ENCODE data around the gene ROBO1. TPM values are rescaled to one million over a fixed set of nuclear protein-coding genes. Genes with fewer than 3 reads are reported as not detected.
A peak's percentile ranks its signal among the peaks of the same experiment; 100 is the strongest.

ROBO1 gene
- total RNA-seq, 1 experiment from 2014 or later: 14.2 TPM

GRCh38 chr3:79162653-79163052 is 605.1 kb downstream of the ROBO1 start:
- DNase-seq (ENCODE audit: low read depth): no peak

- DNase-seq (ENCODE audit: low read depth): peak; percentile 59
Measured at GRCh38 chr3:79161941-79162340, 605.9 kb downstream of the ROBO1 start.

DNA sequence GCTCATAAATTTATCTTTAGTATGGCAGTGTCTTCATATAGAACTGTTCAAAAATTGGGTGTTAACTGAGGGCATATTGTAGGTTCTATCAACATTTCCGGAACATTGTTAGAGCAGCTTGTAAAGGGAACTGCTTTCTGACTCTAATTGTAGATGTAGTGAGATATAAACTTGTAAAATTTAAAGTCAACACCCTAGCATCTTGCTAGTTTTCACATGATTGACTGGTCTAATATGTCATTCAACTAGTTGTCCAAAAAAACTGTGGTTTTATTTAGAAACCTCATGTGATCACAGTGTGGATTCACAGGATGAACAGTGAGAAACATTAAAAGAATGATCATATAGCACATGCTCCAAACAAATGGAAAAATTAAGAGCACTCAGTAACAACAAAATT is 607.4 kb downstream of the ROBO1 start:
- no peak for DNase-seq (ENCODE audit: low read depth)

DNA sequence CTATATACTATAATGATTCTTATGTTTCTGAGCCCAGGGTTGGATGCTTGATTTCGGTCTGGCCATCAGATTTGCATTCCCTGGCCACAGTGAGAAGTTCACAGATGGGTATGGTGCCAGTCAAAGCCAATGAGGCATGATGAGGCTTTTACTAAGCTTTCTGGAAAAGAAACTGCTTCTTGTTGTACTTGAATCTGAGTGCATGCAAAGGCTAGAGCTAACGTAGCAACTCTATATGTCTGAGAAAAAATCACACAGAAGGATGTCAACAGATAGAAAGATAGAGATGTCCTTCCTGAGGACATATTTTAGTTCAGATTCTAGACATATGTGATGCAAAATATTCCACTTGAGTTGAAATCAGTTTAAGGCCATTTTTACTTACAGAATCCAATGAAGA is 608.1 kb downstream of the ROBO1 start:
- no peak for DNase-seq (ENCODE audit: low read depth)

GRCh38 chr3:79157191-79157590 is 610.6 kb downstream of the ROBO1 start:
- no peak for DNase-seq (ENCODE audit: low read depth)

DNA sequence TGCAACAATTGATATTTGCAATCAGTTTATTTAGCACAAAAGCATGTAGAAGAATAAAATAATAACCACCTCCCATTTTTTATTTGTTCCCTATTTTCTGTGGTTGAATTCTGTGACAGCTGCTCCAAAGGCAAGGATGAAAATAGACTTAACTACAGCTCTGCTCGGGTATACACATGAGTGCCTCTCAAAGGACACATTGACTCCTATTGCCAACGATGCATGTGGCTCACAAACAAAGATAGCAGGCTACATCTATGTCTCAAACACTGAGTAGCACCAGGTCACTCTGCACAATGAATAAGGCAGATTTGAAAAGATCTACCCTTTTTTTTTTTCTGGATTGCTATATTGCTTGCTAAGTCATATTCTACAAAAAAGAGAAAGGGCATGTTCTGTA is 612.9 kb downstream of the ROBO1 start:
- DNase-seq (ENCODE audit: low read depth): no peak

- DNase-seq (ENCODE audit: low read depth): peak; percentile 7
Measured at GRCh38 chr3:79148786-79149185, 619.0 kb downstream of the ROBO1 start.

DNA sequence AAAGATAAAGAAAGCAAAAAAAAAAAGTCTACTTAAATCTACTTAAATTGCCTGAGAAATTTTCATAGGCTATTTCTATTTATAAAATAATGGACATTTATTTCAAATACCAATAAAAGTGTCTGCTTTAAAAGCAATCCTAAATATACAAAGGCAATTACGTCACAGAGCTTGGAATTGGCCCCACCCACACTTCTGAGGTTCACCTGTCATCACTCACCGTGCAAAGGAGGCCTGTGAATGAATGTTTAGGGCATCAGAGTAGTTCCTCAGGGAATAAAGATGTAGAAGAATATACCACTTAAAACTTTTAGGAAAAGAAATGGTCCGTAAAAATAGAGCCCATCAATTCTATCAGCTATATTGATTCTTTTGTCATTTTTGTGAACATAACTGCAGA is 621.8 kb downstream of the ROBO1 start:
- no peak for DNase-seq (ENCODE audit: low read depth)

DNA sequence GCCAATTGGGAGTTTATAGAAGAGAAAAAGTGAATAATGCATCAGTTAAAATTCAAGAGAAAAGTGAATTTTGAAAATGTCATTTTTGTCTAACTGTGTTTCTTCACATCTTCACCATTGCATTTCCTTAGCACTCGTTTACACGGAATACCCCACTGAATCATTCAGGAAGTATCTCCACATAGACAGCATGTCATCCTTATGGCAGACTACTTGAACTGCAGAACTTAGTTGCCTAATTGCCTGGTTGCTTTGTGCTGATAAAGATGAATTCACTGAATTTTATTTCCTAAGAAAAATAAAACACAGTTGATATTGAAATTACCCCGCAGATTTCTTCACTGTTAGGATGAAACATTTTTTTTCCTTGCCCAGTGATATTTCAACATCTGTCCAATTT is 627.1 kb downstream of the ROBO1 start:
- peak; percentile 36 for DNase-seq (ENCODE audit: low read depth)

GRCh38 chr3:79139395-79140068 is 628.3 kb downstream of the ROBO1 start:
- peak; percentile 70 for DNase-seq (ENCODE audit: low read depth)

GRCh38 chr3:79125313-79125984 is 642.3 kb downstream of the ROBO1 start:
- DNase-seq (ENCODE audit: low read depth): no peak

DNA sequence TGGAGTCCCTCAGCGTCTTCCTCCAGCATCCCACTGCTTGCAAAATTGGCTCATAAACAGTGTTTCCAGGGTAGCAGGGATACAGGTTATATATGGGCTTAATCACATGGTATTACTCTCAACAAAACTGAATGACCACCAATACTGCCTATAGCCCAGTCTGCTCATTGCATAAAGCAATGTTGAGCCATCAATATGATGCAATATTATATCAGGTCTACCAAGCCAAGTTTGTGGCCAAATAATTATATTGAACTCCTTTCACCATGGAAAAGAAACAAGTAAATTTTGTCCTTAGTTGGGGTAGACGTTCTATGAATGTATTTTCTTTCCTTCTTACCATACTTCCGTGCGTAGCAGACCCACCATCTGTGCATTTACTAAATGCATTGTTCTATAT is 652.3 kb downstream of the ROBO1 start:
- DNase-seq (ENCODE audit: low read depth): no peak

DNA sequence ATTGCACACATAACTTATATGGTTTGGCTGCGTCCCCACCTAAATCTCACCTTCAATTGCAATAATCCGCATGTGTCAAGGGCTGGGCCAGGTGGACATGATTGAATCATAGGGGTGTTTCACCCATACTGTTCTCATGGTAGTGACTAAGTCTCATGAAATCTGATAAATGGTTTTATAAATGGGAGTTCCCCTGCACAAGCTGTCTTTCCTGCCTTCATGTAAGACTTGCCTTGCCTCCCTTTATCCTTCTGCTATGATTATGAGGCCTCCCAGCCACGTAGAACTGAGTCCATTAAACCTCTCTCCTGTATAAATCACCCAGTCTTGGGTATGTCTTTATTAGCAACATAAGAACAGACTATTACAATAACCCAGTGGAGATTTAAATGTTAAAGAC is 653.9 kb downstream of the ROBO1 start:
- peak; percentile 1 for DNase-seq (ENCODE audit: low read depth)

DNA sequence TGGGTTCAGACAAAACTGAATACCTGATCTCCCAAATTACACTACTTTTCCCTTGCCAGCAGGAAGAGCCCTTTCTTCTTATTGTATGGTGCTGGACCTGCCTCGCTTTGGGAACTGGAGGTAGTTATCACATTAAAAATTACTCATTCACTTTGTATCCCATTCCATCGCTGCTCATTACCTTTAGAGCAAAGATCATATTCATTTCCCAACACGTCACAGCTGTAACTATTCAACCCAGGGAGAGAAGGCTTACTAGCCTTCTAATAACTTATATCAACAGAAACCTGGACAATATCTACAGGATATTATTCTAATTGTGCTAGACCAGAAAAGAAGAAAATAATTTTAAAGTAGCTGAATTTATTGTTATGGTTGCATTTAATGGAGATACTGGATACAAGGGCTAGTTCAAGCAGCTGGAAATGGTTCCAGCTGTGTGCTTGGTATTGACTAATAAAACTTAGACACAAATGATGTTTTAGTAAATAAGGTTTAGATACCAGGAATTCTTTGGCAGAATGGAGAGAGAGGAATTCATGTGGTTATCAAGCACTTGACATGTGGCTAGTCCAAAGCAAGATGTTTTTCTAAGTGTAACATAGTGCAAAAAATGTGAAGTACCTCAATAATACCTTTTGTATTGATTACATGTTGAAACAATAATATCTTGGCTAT is 656.3 kb downstream of the ROBO1 start:
- DNase-seq (ENCODE audit: low read depth): no peak

DNA sequence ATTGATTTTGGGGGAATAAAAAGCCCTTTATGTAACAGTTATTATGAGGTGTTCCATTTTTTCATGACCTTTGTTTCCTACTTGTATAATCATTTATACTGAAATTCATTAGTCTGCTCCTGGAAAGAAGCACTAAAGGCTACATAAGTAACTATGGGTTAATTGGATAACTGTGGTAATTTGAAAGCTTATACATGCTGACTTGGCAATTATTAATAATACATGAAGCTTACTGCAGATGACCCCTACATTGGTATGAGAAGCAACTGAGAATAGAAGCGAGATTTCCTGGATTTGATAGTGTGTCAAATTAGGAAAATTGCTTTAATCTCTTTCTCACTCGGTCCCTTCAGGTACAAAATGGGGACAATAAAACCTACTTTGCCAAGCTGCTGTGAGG is 658.0 kb downstream of the ROBO1 start:
- DNase-seq (ENCODE audit: low read depth): no peak

- DNase-seq (ENCODE audit: low read depth): no peak
Measured at GRCh38 chr3:79103307-79103706, 664.5 kb downstream of the ROBO1 start.

DNA sequence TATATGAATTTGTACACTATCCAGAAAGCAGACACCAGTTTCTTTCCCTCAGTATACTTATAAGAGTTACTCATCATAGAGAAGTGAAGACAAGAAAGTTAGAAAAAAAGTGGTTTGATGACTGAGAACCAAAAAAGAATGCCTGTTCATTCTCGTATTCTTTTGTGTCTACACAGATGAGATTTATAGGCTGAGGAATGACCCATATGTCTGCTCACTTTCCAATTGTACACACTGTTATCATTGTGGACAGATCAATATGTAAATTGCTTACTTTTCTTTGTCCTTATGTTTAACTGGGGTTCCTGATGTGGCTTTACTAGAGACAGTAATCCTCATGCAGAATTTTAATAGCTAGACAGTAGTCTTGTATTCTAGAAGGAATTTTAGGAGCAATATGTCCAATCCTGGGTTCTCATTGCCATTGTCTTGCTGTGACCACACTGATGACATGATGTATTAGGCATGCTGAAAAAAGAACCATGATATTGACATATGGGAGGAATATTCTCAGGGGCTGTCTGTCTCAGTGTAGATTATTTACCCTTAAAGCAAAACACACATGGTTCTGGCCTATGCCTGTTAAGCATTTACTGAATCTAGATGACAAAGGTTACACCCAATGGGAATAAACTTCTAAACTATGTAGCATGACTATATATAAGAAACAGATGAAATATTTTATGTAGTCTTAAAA is 669.7 kb downstream of the ROBO1 start:
- DNase-seq (ENCODE audit: low read depth): no peak

GRCh38 chr3:79094654-79095053 is 673.1 kb downstream of the ROBO1 start:
- no peak for DNase-seq (ENCODE audit: low read depth)

DNA sequence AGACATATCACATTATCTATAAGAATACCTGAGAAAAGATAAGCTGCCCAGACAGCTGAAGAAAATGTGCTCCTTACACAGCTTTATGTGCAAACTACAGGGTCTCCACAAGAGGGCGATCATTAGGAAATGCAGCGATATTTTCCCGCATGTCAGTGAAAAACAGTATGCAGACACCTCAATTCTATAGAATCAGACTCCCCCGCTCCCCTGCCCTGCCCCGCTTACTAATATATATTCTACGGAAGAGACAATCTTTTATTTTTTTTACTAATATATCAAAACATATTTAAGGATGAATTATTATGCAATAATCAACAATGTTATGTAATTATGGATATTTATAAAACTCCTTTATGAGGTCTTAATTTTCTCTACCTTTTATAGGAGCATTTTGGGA is 681.3 kb downstream of the ROBO1 start:
- DNase-seq (ENCODE audit: low read depth): peak; percentile 36

- DNase-seq (ENCODE audit: low read depth): no peak
Measured at GRCh38 chr3:79085171-79085570, 682.6 kb downstream of the ROBO1 start.

- DNase-seq (ENCODE audit: low read depth): no peak
Measured at GRCh38 chr3:79081335-79081734, 686.5 kb downstream of the ROBO1 start.

DNA sequence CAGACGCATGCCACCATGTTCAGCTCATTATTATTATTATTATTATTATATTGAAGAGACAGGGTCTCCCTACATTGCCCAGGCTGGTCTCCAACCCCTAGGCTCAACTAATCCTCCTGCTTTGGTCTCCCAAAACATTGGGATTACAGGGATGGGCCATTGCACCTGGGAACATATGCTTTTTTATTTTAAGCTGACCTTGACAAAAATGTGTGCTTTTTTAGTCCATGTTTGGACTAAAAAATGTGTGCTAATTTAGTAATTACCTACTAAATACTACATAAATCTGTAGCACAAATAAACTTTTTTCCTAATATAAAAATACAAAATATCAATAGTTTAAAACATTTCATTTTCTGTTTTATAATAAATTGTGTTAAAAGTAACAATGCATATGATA is 693.2 kb downstream of the ROBO1 start:
- no peak for DNase-seq (ENCODE audit: low read depth)

DNA sequence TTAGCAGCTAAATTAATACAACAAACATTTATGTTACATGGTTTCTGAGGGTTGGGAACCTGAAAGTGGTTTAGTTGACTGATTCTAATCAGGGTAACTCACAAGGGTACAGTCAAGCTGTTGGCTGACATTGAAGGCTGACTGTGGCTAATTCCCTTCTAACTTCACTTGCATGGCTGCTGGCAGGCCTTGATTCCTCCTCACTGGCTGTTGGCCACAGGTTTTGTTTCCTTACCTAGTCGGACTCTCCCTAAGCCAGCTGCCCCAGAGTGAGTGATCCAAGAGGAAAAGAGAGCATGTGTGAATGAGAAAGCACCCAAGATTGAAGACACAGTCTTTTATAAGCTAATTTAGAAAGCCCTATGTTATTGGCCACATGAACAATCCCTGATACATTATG is 700.1 kb downstream of the ROBO1 start:
- no peak for DNase-seq (ENCODE audit: low read depth)

All from M059J (cell line).